K562 (cell line): ENCODE measurements around the gene TRPM4. TPM values are rescaled to one million over a fixed set of nuclear protein-coding genes. Genes with fewer than 3 reads are reported as not detected.
A peak's percentile ranks its signal among the peaks of the same experiment; 100 is the strongest.

Experiments used
- ATAC-seq: fragments of 200-7000 bp; cut with Tn5 transposase; 3 replicates; pipeline ENCODE4 v1.9.1; 2020; ENCODE audit warnings: moderate library complexity
- BruUV-seq: library from RNA; stranded (reverse); fragments of 400-500 nt; replicated peaks from 2 replicates; lab custom pipeline; 2021; lab: Mats Ljungman, UMichigan
- CTCF ChIA-PET: fragments of 300-600 bp; formaldehyde crosslinking; extraction: SDS; loops from one replicate; lab custom pipeline; 2021; ENCODE audit warnings: low intra/inter-chr PET ratio; lab: Yijun Ruan, JAX
- POLR2A ChIA-PET: fragments of 300-600, 350-650 bp; sonication (Branson Sonifier 250); formaldehyde crosslinking; extraction: SDS; loops from one replicate; lab custom pipeline; 2021; ENCODE audit warnings: antibody characterized with exemption, inconsistent platforms; lab: Yijun Ruan, JAX
- DNase-seq, 4 experiments: peaks; one replicate each; pipeline versions ENCODE4 v3.0.0 to v3.0.0-alpha.2; 2011 to 2018; ENCODE audit warnings: low spot score in 3 of 4, mixed read lengths in 3 of 4; ENCODE audit errors: extremely low read depth in 1 of 4
- FAIRE-seq: peaks from 2 replicates; lab custom pipeline; 2011; peaks lifted over from hg19 to GRCh38; lab: Jason Lieb, UNC
- H2AFZ ChIP-seq: 2 replicates; pipeline ENCODE4 v1.6.0; 2011; ENCODE audit warnings: low read depth, low read length, control low read depth, inconsistent platforms
- H3K27ac ChIP-seq: fragments of 200-600 bp; 3 replicates; pipeline ENCODE4 v1.8.0; 2011; ENCODE audit warnings: low read depth, mild to moderate bottlenecking, control low read depth, inconsistent platforms, low read length, moderate library complexity, mixed read lengths; ENCODE audit errors: extremely low read depth
- H3K27me3 ChIP-seq, 2 experiments: fragments of 300-600 bp in 1 of 2; 2 replicates in 1 of 2; 3 replicates in 1 of 2; pipeline versions ENCODE4 v1.6.0 to v1.8.0; 2011; ENCODE audit warnings: inconsistent platforms in 2 of 2, low read length in 2 of 2, mild to moderate bottlenecking in 1 of 2, mixed read lengths in 1 of 2, moderate library complexity in 1 of 2; ENCODE audit not compliant: control insufficient read depth in 2 of 2, insufficient read depth in 2 of 2
- H3K36me3 ChIP-seq: fragments of 300-600 bp; 3 replicates; pipeline ENCODE4 v1.8.0; 2011; ENCODE audit warnings: mild to moderate bottlenecking, low read length, inconsistent platforms; ENCODE audit not compliant: control insufficient read depth, insufficient read depth
- H3K4me1 ChIP-seq, 2 experiments: fragments of 200-600 bp in 1 of 2; replicated peaks in 1 of 2; 2 replicates in 1 of 2; 3 replicates in 1 of 2; pipeline versions ENCODE4 v1.5.1 to v1.8.0; 2011; ENCODE audit warnings: inconsistent platforms in 2 of 2, low read length in 2 of 2, mild to moderate bottlenecking in 1 of 2, mixed read lengths in 1 of 2, moderate library complexity in 1 of 2; ENCODE audit not compliant: control insufficient read depth in 2 of 2, insufficient read depth in 2 of 2
- H3K4me2 ChIP-seq: 2 replicates; pipeline ENCODE4 v1.6.1; 2011; ENCODE audit warnings: low read length, control low read depth, inconsistent platforms, mixed read lengths; ENCODE audit not compliant: insufficient read depth
- H3K4me3 ChIP-seq: fragments of 200-600 bp; sonication (generic), shearing (Covaris generic); 2 replicates; pipeline ENCODE4 v1.5.1; 2016; ENCODE audit warnings: control low read depth, inconsistent platforms
- H3K79me2 ChIP-seq: fragments of 200-600 bp; 3 replicates; pipeline ENCODE4 v1.8.0; 2011; ENCODE audit warnings: low read length, inconsistent platforms; ENCODE audit not compliant: control insufficient read depth, insufficient read depth
- H3K9ac ChIP-seq, 2 experiments: 2 replicates each; pipeline versions ENCODE4 v1.6.0 to v1.6.1; 2011; ENCODE audit warnings: low read depth in 2 of 2, low read length in 2 of 2, control low read depth in 1 of 2, inconsistent platforms in 1 of 2, mild to moderate bottlenecking in 1 of 2, mixed read lengths in 1 of 2; ENCODE audit not compliant: insufficient read depth in 1 of 2
- H3K9me1 ChIP-seq: one replicate; pipeline ENCODE4 v1.6.0; 2011; ENCODE audit warnings: inconsistent platforms, mild to moderate bottlenecking, low read length, moderate library complexity; ENCODE audit not compliant: control insufficient read depth, insufficient read depth
- H3K9me3 ChIP-seq: replicated peaks from 2 replicates; pipeline ENCODE4 v1.5.1; 2011; ENCODE audit warnings: low read depth, low read length, inconsistent platforms; ENCODE audit not compliant: control insufficient read depth, insufficient read depth
- H4K20me1 ChIP-seq: replicated peaks from 2 replicates; pipeline ENCODE4 v1.6.1; 2011; ENCODE audit warnings: low read length, inconsistent platforms, mixed read lengths; ENCODE audit not compliant: control insufficient read depth, insufficient read depth
- BMI1 ChIP-seq: fragments of 150-350 bp; IDR thresholded peaks from 2 replicates; pipeline ENCODE4 v1.6.1; 2014; ENCODE audit warnings: low read length
- CBX1 ChIP-seq: sonication (generic); IDR thresholded peaks from 2 replicates; pipeline ENCODE4 v1.6.1; 2016; ENCODE audit warnings: antibody characterized with exemption, low read depth, mild to moderate bottlenecking
- CCNT2 ChIP-seq: IDR thresholded peaks from 2 replicates; pipeline ENCODE4 v1.6.1; 2011; ENCODE audit warnings: borderline replicate concordance, low read depth, mild to moderate bottlenecking, moderate library complexity, mixed read lengths, low read length; ENCODE audit not compliant: insufficient read length; ENCODE audit errors: extremely low read depth
- EWSR1 ChIP-seq: fragments of 450-650 bp; IDR thresholded peaks from 2 replicates; pipeline ENCODE4 v1.6.1; 2018; ENCODE audit warnings: borderline replicate concordance, mild to moderate bottlenecking, low read depth, moderate library complexity; ENCODE audit not compliant: partially characterized antibody
- EZH2 ChIP-seq: IDR thresholded peaks from 2 replicates; pipeline ENCODE4 v1.6.1; 2012; ENCODE audit warnings: low read depth, mild to moderate bottlenecking, inconsistent platforms, low read length, borderline replicate concordance
- HLTF ChIP-seq: fragments of 450-650 bp; IDR thresholded peaks from 2 replicates; pipeline ENCODE4 v1.6.1; 2016
- MYC ChIP-seq, 2 experiments: fragments of 250-450 bp in 1 of 2; sonication (Bioruptor Pico) in 1 of 2; IDR thresholded peaks; 2 replicates each; pipeline versions ENCODE4 v1.5.1 to v1.6.1; 2012 to 2021; ENCODE audit warnings: low read depth in 2 of 2, borderline replicate concordance in 1 of 2, improper control_type of control experiment in 1 of 2, low read length in 1 of 2, mild to moderate bottlenecking in 1 of 2, moderate library complexity in 1 of 2
- NR2C2 ChIP-seq, 2 experiments: fragments of 200-800 bp in 1 of 2; sonication (Bioruptor generic) in 1 of 2; sonication (generic) in 1 of 2; formaldehyde crosslinking in 1 of 2; IDR thresholded peaks; 2 replicates each; pipeline versions ENCODE4 v1.6.1 to v1.8.0; 2016 to 2022; ENCODE audit warnings: mild to moderate bottlenecking in 1 of 2, missing compliant biosample characterization in 1 of 2, missing genetic modification characterization in 1 of 2, missing genetic modification reagents in 1 of 2
- NRF1 ChIP-seq, 2 experiments: fragments of 450-650 bp; IDR thresholded peaks in 1 of 2; conservative IDR thresholded peaks in 1 of 2; 2 replicates each; pipeline ENCODE4 v1.6.1; 2014; ENCODE audit warnings: mild to moderate bottlenecking in 2 of 2
- PHF8 ChIP-seq: fragments of 200-600 bp; sonication (generic); IDR thresholded peaks from 2 replicates; pipeline ENCODE4 v1.6.1; 2012; ENCODE audit warnings: mixed run types, mild to moderate bottlenecking, inconsistent platforms, low read length, moderate library complexity, borderline replicate concordance
- STAT5B ChIP-seq: fragments of 250-450 bp; sonication (Bioruptor Pico); IDR thresholded peaks from 2 replicates; pipeline ENCODE4 v1.8.0; 2021; ENCODE audit warnings: mild to moderate bottlenecking, inconsistent platforms
- TBL1XR1 ChIP-seq, 2 experiments: IDR thresholded peaks; 2 replicates each; pipeline ENCODE4 v1.6.1; 2012; ENCODE audit warnings: improper control_type of control experiment in 2 of 2, low read length in 2 of 2, mild to moderate bottlenecking in 1 of 2
- ZC3H11A ChIP-seq: IDR thresholded peaks from 2 replicates; pipeline ENCODE4 v1.6.1; 2012; ENCODE audit warnings: low read depth, low read length, improper control_type of control experiment
- ZNF384 ChIP-seq: IDR thresholded peaks from 2 replicates; pipeline ENCODE4 v1.6.1; 2012; ENCODE audit warnings: low read depth, low read length, improper control_type of control experiment
- ZNF445 ChIP-seq: fragments of 250-450 bp; sonication (Bioruptor Pico); IDR thresholded peaks from 2 replicates; pipeline ENCODE4 v1.4.0; 2020; ENCODE audit warnings: low read depth, mild to moderate bottlenecking, moderate library complexity
- WGBS: fragments of 100-300 bp; shearing (Covaris generic); methylation state at CpG from one replicate; pipeline ENCODE4 v1.1.6; 2016; ENCODE audit warnings: low coverage, mixed read lengths; ENCODE audit not compliant: insufficient coverage; ENCODE audit errors: missing lambda C conversion rate; 5-methylcytosine and 5-hydroxymethylcytosine counted together
- in situ Hi-C: fragments of 300-500 bp; cut with MboI; formaldehyde crosslinking; loops from 4 replicates; pipeline ENCODE4 v1.15.0; 2018; ENCODE audit warnings: inconsistent platforms, mixed read lengths
- intact Hi-C: fragments of 100-400 bp; cut with micrococcal nuclease; formaldehyde crosslinking; loops from 2 replicates; pipeline ENCODE4 v1.14.2; 2022
- polyA plus RNA-seq, 8 experiments: library from polyadenylated mRNA; depleted of rRNA in 4 of 8; stranded (reverse) in 5 of 8; unstranded in 3 of 8; fragments of >200 nt; fragmentation: Nextera tagmentation in 2 of 8; fragmentation: Illumina TruSeq in 1 of 8; extraction: Ambion mirVana in 2 of 8; extraction: Trizol in 1 of 8; gene quantifications; 2 replicates each; pipeline versions ENCODE4 v1.2.1 to v1.2.3, GENCODE V29; 2011 to 2014; ENCODE audit warnings: inconsistent platforms in 1 of 8, missing spikeins in 1 of 8
- total RNA-seq, 7 experiments: library from RNA; depleted of rRNA in 6 of 7; stranded (reverse); fragments of >200 nt in 6 of 7; fragmentation: Illumina TruSeq in 2 of 7; extraction: Trizol in 2 of 7; gene quantifications; 2 replicates each; pipeline versions ENCODE4 v1.2.1 to v1.2.3, GENCODE V29; 2011 to 2021; ENCODE audit warnings: low replicate concordance in 1 of 7
- TF ChIP-seq, protein P1 (sequence below): sonication (generic); formaldehyde crosslinking; IDR thresholded peaks from 2 replicates; pipeline ENCODE4 v1.8.0; 2022; ENCODE audit warnings: mild to moderate bottlenecking, missing genetic modification reagents
- TF ChIP-seq, protein P2 (sequence below), 2 experiments: fragments of 450-650 bp; conservative IDR thresholded peaks; 2 replicates each; pipeline ENCODE4 v1.6.1; 2017; ENCODE audit warnings: mild to moderate bottlenecking in 2 of 2, moderate library complexity in 2 of 2

TRPM4 gene
- total and polyA plus RNA-seq, 9 of the 15 experiments (the other 6 are each of a cell fraction or from before 2014, with no cell fraction given), result 6.5 to 45.4 (median 15.2) TPM

DNA sequence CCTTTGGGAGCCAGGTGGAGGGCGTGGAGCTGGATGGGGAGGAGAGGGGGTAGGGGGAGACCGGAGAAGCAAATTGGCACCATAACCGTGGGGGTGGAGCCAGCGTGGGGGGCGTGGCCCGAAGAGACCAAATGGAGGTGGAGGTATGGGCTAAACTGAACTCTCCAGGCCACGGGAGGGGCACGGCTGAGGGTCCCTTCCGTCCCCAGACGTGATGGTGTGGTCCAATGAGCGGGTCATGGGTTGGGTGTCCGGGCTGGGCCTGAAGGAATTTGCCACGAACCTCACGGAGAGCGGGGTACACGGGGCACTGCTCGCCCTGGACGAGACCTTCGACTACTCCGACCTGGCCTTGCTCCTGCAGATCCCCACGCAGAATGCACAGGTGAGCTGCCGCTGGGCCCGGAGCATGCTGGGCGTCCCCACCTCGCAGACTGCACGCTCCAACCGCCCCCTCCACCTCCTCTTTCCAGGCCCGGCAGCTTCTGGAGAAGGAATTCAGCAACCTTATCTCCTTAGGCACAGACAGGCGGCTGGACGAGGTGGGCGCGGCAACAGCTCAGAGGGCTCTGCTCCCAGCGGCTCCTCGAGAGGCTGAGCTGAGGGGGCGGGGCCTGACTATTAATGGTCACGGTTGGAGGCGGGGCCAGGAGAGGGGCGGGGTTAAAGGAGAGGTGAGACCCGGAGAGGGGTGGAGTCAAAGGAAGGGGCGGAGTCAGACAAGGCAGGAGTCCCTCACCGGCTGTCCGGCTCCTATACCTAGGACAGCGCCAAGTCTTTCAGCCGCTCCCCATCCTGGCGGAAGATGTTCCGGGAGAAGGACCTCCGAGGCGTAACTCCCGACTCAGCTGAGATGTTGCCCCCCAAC, 8.6 kb upstream of the TRPM4 start:
- peak overlapping the region; percentile 86 to 98 for H3K9ac ChIP-seq
- peak overlapping the region; percentile 87 for H2AFZ ChIP-seq
- H3K4me1 ChIP-seq, result peaks cover 40 to 79% of the 10 kb centered on the region in 2 experiments
- peak; percentile 92 to 99 (median 94) for DNase-seq
- in situ Hi-C loops (no loop called here), intact Hi-C loops (loop anchor here (2.0 kb wide), 1 partner anchor 50 kb away; no protein-coding TSS in a partner anchor)
- H3K9me3 ChIP-seq, result no peaks in the 10 kb centered on the region
- H3K4me3 ChIP-seq, result peak overlapping the region; percentile 54
- H4K20me1 ChIP-seq, result peaks cover 5% of the 10 kb centered on the region; the same call in 1 of the 2 replicates
- H3K27ac ChIP-seq, result peak overlapping the region; percentile 89
- CTCF ChIA-PET, result interaction anchor here (0.8 kb wide), 1 partner anchor 38 kb away, joined by 3 read pairs; no protein-coding TSS in a partner anchor
- WGBS, result 1% methylated on average over 47 of the region's 49 CpGs
- peak; percentile 63 for ATAC-seq
- POLR2A ChIA-PET, result interaction anchor here (0.5 to 2.0 kb wide), 15 partner anchors 9 to 400 kb away, joined by 3 to 15 read pairs (median 4); partner anchors contain the start of genes CGB7, LIN7B and TRPM4
- peaks cover 33% of the 10 kb centered on the region; the same call in 2 of the 3 replicates for H3K79me2 ChIP-seq
- no peaks in the 10 kb centered on the region for H3K27me3 ChIP-seq
- FAIRE-seq, result peak; percentile 91
- H3K36me3 ChIP-seq, result no peaks in the 10 kb centered on the region
- no peaks in the 10 kb centered on the region for H3K9me1 ChIP-seq
- H3K4me2 ChIP-seq, result peak overlapping the region; percentile 99
- BruUV-seq, result no TSS peak
- 0 out of 4 replicates have a peak, but pooled peaks of 1 of the 2 experiments have one; percentile 11 for TF ChIP-seq TBL1XR1 (IDR thresholded peaks at IDR 0.05; ENCODE audit: low read length in 2 of 2)
- TF ChIP-seq BMI1, result no peak
- peak; percentile 45 for TF ChIP-seq MYC (IDR thresholded peaks at IDR 0.05; ENCODE audit: low read depth, low read length)
- peak; percentile 46; the same call in 1 of the 2 replicates for TF ChIP-seq MYC (CRISPR knock-in tag; IDR thresholded peaks at IDR 0.05; ENCODE audit: borderline replicate concordance, low read depth)
- TF ChIP-seq ZNF445 (CRISPR knock-in tag), result no peak
- no peak for TF ChIP-seq HLTF
- no peak for TF ChIP-seq EZH2
- no peak for TF ChIP-seq CBX1
- TF ChIP-seq, protein P1, sequence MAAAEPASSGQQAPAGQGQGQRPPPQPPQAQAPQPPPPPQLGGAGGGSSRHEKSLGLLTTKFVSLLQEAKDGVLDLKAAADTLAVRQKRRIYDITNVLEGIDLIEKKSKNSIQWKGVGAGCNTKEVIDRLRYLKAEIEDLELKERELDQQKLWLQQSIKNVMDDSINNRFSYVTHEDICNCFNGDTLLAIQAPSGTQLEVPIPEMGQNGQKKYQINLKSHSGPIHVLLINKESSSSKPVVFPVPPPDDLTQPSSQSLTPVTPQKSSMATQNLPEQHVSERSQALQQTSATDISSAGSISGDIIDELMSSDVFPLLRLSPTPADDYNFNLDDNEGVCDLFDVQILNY, result no peak
- no peak for TF ChIP-seq STAT5B
- TF ChIP-seq, protein P2, sequence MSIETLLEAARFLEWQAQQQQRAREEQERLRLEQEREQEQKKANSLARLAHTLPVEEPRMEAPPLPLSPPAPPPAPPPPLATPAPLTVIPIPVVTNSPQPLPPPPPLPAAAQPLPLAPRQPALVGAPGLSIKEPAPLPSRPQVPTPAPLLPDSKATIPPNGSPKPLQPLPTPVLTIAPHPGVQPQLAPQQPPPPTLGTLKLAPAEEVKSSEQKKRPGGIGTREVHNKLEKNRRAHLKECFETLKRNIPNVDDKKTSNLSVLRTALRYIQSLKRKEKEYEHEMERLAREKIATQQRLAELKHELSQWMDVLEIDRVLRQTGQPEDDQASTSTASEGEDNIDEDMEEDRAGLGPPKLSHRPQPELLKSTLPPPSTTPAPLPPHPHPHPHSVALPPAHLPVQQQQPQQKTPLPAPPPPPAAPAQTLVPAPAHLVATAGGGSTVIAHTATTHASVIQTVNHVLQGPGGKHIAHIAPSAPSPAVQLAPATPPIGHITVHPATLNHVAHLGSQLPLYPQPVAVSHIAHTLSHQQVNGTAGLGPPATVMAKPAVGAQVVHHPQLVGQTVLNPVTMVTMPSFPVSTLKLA (conservative IDR thresholded peaks at IDR 0.05), result peak; percentile 54 to 76; a peak in 3 of 4 replicates
- TF ChIP-seq NRF1 (conservative IDR thresholded peaks at IDR 0.05 in 1 of 2, IDR thresholded peaks at IDR 0.05 in 1 of 2), result peak; percentile 64 to 75
- no peak for TF ChIP-seq ZC3H11A
- no peak for TF ChIP-seq ZNF384
- peak; percentile 54; the same call in 1 of the 2 replicates for TF ChIP-seq PHF8
- TF ChIP-seq EWSR1, result no peak
- peak; percentile 63 for TF ChIP-seq CCNT2
- TF ChIP-seq NR2C2 (CRISPR knock-in tag; IDR thresholded peaks at IDR 0.05), result no peak
- no peak for TF ChIP-seq NR2C2 (tag; IDR thresholded peaks at IDR 0.05)
